T-helper 1 cell treated with Interleukin-12 subunit alpha and Interleukin-12 subunit beta and Interleukin-4 antibody, amounts not matched to agents 30 μg/mL and 1 μg/mL, for 36 hours (primary cell): ENCODE results near the gene TOP3A.
"Not testable (repeated sequence)": the region's sequence is repeated elsewhere in the genome, so short reads cannot be mapped to it uniquely, and the experiment has no call there.

Experiments used
- H3K27ac Mint-ChIP-seq: one replicate; pipeline ENCODE4 v1.8.0; 2021; ENCODE audit warnings: mild to moderate bottlenecking, mixed read lengths
- H3K27me3 Mint-ChIP-seq: one replicate; pipeline ENCODE4 v1.8.0; 2021; ENCODE audit warnings: low read depth, mixed read lengths
- H3K36me3 Mint-ChIP-seq: one replicate; pipeline ENCODE4 v1.8.0; 2021; ENCODE audit warnings: low read depth, mixed read lengths
- H3K4me1 Mint-ChIP-seq: one replicate; pipeline ENCODE4 v1.8.0; 2021; ENCODE audit warnings: low read depth, mixed read lengths
- H3K4me3 Mint-ChIP-seq: one replicate; pipeline ENCODE4 v1.8.0; 2021; ENCODE audit warnings: mild to moderate bottlenecking, moderate library complexity, mixed read lengths
- H3K9me3 Mint-ChIP-seq: one replicate; pipeline ENCODE4 v1.8.0; 2021; ENCODE audit warnings: mixed read lengths

The TOP3A gene

GRCh38 chr17:18318117-18318516, 3.3 kb upstream of the TOP3A start:
- H3K4me3 Mint-ChIP-seq = peak overlapping the region; percentile 34
- H3K36me3 Mint-ChIP-seq = peaks cover 22% of the 10 kb centered on the region
- no peaks in the 10 kb centered on the region for H3K9me3 Mint-ChIP-seq
- no peaks in the 10 kb centered on the region for H3K27me3 Mint-ChIP-seq
- H3K4me1 Mint-ChIP-seq = peaks cover 51% of the 10 kb centered on the region
- H3K27ac Mint-ChIP-seq = no peak overlapping the region

DNA sequence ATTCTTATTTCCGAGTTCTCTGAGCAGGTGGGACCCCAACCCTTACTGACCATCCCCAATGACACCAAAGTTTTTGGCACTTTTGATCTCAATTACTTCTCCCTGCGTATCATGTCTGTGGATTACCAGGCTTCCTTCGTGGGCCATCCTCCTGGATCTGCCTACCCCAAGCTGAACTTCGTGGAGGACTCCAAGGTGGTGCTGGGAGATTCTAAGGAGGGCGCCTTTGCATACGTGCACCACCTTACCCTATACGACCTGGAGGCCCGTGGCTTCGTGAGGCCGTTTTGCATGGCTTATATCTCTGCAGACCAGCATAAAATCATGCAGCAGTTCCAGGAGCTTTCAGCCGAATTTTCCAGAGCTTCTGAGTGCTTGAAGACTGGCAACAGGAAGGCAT, 1.2 kb upstream of the TOP3A start:
- H3K9me3 Mint-ChIP-seq = no peaks in the 10 kb centered on the region

GRCh38 chr17:18315562-18315922, 748 bp upstream of the TOP3A start:
- Mint-ChIP-seq H3K36me3 (peaks cover 29% of the 10 kb centered on the region), H3K4me1 (peaks cover 62% of the 10 kb centered on the region), H3K4me3 (peak overlapping the region; percentile 96), H3K27me3 (no peaks in the 10 kb centered on the region), H3K27ac (peak overlapping the region; percentile 95), H3K9me3 (no peaks in the 10 kb centered on the region)

More for the DNA sequence above, 1.2 kb upstream of the TOP3A start:
- peaks cover 62% of the 10 kb centered on the region for H3K4me1 Mint-ChIP-seq
- H3K36me3 Mint-ChIP-seq = peaks cover 29% of the 10 kb centered on the region
- peak overlapping the region; percentile 96 for H3K4me3 Mint-ChIP-seq
- peak overlapping the region; percentile 95 for H3K27ac Mint-ChIP-seq
- H3K27me3 Mint-ChIP-seq = no peaks in the 10 kb centered on the region

DNA sequence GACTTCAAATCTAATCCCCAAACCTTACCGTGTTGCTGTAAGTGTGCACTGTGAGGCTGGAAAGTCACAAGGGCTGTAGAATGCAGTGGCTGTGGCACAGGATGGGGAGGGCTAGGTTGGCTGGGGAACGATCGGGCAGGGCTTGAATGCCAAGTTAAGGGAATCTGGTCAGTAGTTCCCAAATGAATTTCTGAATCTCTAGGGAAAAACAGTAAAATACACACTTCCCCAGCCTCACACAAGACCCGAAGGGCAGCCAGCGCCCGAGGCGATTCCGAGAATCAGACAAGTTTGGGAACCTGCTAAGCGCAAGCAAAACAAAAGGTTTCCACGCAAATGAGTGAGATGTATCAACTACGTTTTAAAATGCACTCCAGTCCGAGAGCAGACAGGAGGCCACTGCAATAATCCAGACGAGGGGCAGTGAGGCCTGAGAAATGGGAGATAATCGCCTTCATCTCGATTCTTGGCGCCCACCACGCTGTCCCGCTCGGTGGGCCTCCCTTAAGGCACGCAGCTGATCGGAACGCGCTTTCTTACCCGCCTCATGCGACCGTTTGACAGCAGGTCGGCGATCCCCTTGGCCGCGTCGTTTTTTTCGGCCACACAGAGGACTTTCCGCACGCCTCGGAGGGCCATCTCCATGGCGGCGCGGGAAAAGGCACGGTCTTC, 599 bp downstream of the TOP3A start:
- Mint-ChIP-seq H3K27me3 (no peaks in the 10 kb centered on the region), H3K4me3 (peak overlapping the region; percentile 96), H3K36me3 (peaks cover 25% of the 10 kb centered on the region)

DNA sequence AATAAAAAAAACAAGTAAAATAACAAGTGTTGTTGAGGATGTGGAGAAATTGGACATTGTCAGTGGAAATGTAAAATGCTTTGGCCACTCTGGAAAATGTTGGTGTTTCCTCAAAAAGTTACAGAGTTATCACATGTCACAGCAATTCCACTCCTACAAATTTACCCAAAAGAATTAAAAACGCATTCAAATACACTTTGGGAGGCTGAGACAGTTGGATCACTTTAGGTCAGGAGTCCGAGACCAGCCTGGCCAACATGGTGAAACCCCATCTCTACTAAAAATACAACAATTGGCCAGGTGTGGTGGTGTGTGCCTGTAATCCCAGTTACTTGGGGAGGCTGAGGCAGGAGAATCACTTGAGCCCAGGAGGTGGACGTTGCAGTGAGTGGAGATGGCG, 5.6 kb downstream of the TOP3A start:
- Mint-ChIP-seq H3K27me3 (no peaks in the 10 kb centered on the region), H3K27ac (no peak overlapping the region), H3K4me3 (no peak overlapping the region), H3K9me3 (no peaks in the 10 kb centered on the region), H3K4me1 (peaks cover 26% of the 10 kb centered on the region), H3K36me3 (peaks cover 24% of the 10 kb centered on the region)

More for the DNA sequence above, 599 bp downstream of the TOP3A start:
- no peaks in the 10 kb centered on the region for H3K9me3 Mint-ChIP-seq
- peak overlapping the region; percentile 95 for H3K27ac Mint-ChIP-seq
- H3K4me1 Mint-ChIP-seq = peaks cover 55% of the 10 kb centered on the region

GRCh38 chr17:18303206-18303605, 11.6 kb downstream of the TOP3A start:
- not testable (repeated sequence) for H3K9me3 Mint-ChIP-seq, H3K4me1 Mint-ChIP-seq, H3K27ac Mint-ChIP-seq, H3K27me3 Mint-ChIP-seq, H3K4me3 Mint-ChIP-seq
- H3K36me3 Mint-ChIP-seq = peaks cover 42% of the 10 kb centered on the region

DNA sequence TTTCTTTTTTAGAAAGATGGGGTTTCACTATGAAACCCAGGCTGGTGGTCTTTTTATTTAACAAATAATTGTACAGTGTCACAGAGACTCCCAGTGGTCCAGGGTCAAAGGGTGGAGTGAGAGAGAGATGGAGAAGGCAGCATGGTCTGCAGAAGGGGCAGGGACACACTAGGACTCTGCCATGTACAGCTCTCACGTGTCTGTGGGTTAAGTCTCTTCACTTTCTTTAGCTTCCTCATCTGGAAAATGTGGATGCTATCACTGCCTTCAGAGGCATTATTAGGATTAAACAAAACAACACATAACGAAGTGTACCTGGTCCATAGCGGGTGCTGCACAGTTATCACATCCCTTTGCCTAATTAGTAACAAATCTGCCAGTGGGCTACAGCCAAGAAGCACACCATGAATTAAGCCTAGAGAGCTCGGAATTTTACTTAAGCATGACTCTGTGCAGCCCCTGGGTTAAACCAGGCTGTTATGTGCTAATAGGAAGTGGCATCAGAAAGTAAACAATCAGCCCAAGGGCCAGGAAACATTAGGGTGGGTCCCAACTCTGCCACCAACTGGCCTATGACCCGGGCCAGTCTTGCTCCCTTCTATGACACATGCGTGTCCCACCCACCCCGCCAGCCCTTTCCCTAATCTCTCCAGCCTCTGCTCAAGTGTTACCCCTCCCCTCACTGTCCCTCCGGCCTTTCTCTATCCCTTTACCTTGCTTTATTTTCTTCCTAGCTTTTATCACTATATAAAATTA, 13.9 kb downstream of the TOP3A start:
- H3K9me3 Mint-ChIP-seq = no peaks in the 10 kb centered on the region
- H3K4me3 Mint-ChIP-seq = no peak overlapping the region
- no peaks in the 10 kb centered on the region for H3K27me3 Mint-ChIP-seq
- H3K4me1 Mint-ChIP-seq = no peaks in the 10 kb centered on the region
- H3K27ac Mint-ChIP-seq = no peak overlapping the region
- peaks cover 38% of the 10 kb centered on the region for H3K36me3 Mint-ChIP-seq

GRCh38 chr17:18298061-18298460, 16.7 kb downstream of the TOP3A start:
- not testable (repeated sequence) for H3K27me3 Mint-ChIP-seq, H3K4me3 Mint-ChIP-seq, H3K9me3 Mint-ChIP-seq, H3K27ac Mint-ChIP-seq, H3K4me1 Mint-ChIP-seq
- peaks cover 33% of the 10 kb centered on the region for H3K36me3 Mint-ChIP-seq

DNA sequence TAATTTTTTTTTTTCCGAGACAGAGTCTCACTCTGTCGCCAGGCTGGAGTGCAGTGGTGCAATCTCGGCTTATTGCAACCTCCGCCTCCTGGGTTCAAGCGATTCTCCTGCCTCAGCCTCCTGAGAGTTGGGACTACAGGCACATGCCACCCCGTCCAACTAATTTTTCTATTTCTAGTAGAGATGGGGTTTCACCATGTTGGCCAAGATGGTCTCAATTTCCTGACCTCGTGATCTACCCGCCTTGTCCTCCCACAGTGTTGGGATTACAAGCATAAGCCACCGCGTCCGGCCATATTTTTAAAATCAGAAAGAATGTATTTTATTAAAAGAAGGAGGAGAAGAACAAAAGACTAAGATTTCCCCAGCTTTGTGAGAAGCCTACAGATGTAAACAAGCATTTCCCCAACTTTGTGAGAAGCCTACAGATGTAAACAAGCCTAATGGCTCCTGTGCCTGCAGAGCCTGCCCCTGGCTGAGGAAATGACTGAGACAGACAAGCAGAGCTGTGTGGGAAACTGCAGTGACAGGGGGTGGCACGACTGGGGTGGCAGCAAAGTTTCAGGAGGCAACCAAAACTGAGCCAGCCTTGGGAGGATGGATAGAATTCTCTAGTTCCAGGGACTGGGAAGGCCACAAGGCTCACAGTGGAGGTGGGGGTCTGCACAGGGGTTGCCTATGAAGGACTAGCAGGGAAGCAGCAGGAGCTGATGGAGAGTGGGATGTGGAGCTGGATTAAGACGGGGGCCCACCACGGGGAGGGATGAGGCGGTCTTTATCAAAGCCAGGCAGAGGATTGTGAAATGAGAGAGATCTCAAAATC, 22.9 kb downstream of the TOP3A start:
- H3K4me3 Mint-ChIP-seq = no peak overlapping the region
- H3K4me1 Mint-ChIP-seq = no peaks in the 10 kb centered on the region
- H3K36me3 Mint-ChIP-seq = peaks cover 38% of the 10 kb centered on the region
- H3K27ac Mint-ChIP-seq = no peak overlapping the region
- no peaks in the 10 kb centered on the region for H3K9me3 Mint-ChIP-seq
- no peaks in the 10 kb centered on the region for H3K27me3 Mint-ChIP-seq

GRCh38 chr17:18285296-18285695, 29.5 kb downstream of the TOP3A start:
- Mint-ChIP-seq H3K4me1 (no peaks in the 10 kb centered on the region), H3K4me3 (no peak overlapping the region), H3K36me3 (peaks cover 53% of the 10 kb centered on the region), H3K27me3 (no peaks in the 10 kb centered on the region), H3K9me3 (no peaks in the 10 kb centered on the region), H3K27ac (no peak overlapping the region)

DNA sequence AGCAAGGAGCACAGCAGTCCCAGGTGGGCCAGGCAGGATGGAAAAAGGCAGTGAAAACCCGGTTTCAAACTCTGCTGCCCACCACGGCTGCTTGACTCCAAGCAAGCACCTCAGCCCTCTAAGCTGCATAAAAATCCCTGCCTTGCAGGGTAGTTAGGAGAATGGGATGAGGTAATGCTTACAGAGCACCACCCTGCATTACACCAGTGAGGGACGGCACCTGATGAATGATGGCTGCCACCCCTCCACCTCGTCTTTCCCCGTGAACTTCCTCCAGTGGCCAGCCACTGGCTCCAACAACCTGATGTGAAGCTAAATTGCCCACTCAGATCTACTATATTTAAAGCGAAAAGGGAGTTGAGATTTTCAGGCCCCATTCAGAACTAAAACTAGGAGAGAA, 33.0 kb downstream of the TOP3A start:
- peaks cover 46% of the 10 kb centered on the region for H3K36me3 Mint-ChIP-seq
- no peak overlapping the region for H3K4me3 Mint-ChIP-seq
- H3K27me3 Mint-ChIP-seq = no peaks in the 10 kb centered on the region
- H3K9me3 Mint-ChIP-seq = no peaks in the 10 kb centered on the region
- no peaks in the 10 kb centered on the region for H3K4me1 Mint-ChIP-seq
- H3K27ac Mint-ChIP-seq = no peak overlapping the region

- Mint-ChIP-seq H3K36me3 (peaks cover 43% of the 10 kb centered on the region), H3K27ac (no peak overlapping the region), H3K4me1 (no peaks in the 10 kb centered on the region), H3K9me3 (no peaks in the 10 kb centered on the region), H3K4me3 (no peak overlapping the region), H3K27me3 (no peaks in the 10 kb centered on the region)
These were observed 33.9 kb downstream of the TOP3A start for GRCh38 chr17:18280766-18281371.

DNA sequence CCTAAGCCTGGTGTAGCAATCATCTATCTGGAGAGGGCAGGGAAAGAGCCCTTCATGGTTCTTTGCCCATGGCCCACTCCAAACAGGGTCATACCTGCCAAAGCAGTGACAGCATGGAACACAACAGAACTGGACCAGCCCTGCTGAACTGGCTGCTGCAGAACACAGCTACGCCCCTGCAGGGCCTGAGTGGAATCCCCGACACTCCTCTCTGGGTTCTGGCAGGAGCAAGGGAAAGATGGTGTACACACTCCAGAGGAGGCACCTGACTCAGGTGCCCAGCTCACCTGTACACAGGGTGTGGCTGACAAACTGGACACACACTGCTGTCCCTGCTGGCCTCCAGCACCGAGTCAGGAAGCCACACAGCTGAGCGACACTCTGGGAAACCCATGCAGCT, 34.5 kb downstream of the TOP3A start:
- H3K4me3 Mint-ChIP-seq = no peak overlapping the region
- H3K27me3 Mint-ChIP-seq = no peaks in the 10 kb centered on the region
- no peak overlapping the region for H3K27ac Mint-ChIP-seq
- no peaks in the 10 kb centered on the region for H3K9me3 Mint-ChIP-seq
- H3K4me1 Mint-ChIP-seq = no peaks in the 10 kb centered on the region
- peaks cover 37% of the 10 kb centered on the region for H3K36me3 Mint-ChIP-seq

GRCh38 chr17:18278867-18279266, 35.9 kb downstream of the TOP3A start:
- H3K36me3 Mint-ChIP-seq = peaks cover 30% of the 10 kb centered on the region
- no peak overlapping the region for H3K27ac Mint-ChIP-seq
- H3K27me3 Mint-ChIP-seq = no peaks in the 10 kb centered on the region
- no peak overlapping the region for H3K4me3 Mint-ChIP-seq
- H3K4me1 Mint-ChIP-seq = no peaks in the 10 kb centered on the region
- no peaks in the 10 kb centered on the region for H3K9me3 Mint-ChIP-seq
